ENCODE results near the gene RPL18A.

GRCh38 chr19:17836530-17836929 is 23.2 kb upstream of the RPL18A start:
- TF ChIP-seq POLR2A (IDR thresholded peaks at IDR 0.05) (no peak), CTCF (IDR thresholded peaks at IDR 0.05 in 4 of 5, conservative IDR thresholded peaks at IDR 0.05 in 1 of 5) (no peak)

Data from gastrocnemius medialis (tissue), 4 donors.